Suprapubic skin (tissue), 4 donors: ENCODE measurements around the gene SUGCT. TPM values are rescaled to one million over a fixed set of nuclear protein-coding genes. Genes with fewer than 3 reads are reported as not detected.

ENCODE experiments used
- DNase-seq, 2 donors: peaks; one replicate each; pipeline ENCODE4 v3.0.0-alpha.2; 2019; ENCODE audit warnings: low spot score in 2 of 2
- H3K27ac ChIP-seq: fragments of 200-600 bp; sonication (generic); one replicate; pipeline ENCODE4 v1.5.1; 2019
- H3K27me3 ChIP-seq: fragments of 200-600 bp; sonication (generic); one replicate; pipeline ENCODE4 v1.5.1; 2019
- H3K36me3 ChIP-seq: fragments of 200-600 bp; sonication (generic); one replicate; pipeline ENCODE4 v1.5.1; 2019
- H3K4me1 ChIP-seq: fragments of 200-600 bp; sonication (generic); one replicate; pipeline ENCODE4 v1.5.1; 2019
- H3K4me3 ChIP-seq: fragments of 200-600 bp; sonication (generic); one replicate; pipeline ENCODE4 v1.5.1; 2019; ENCODE audit warnings: mild to moderate bottlenecking
- H3K9me3 ChIP-seq: fragments of 200-600 bp; sonication (generic); one replicate; pipeline ENCODE4 v1.5.1; 2019
- CTCF ChIP-seq, 2 donors: fragments of 200-600 bp in 1 of 2; fragments of 450-650 bp in 1 of 2; sonication (generic) in 1 of 2; IDR thresholded peaks; one replicate each; pipeline ENCODE4 v1.5.1; 2016 to 2019; ENCODE audit warnings: antibody characterized with exemption in 2 of 2, mild to moderate bottlenecking in 1 of 2, moderate library complexity in 1 of 2
- EP300 ChIP-seq: sonication (generic); formaldehyde crosslinking; IDR thresholded peaks from one replicate; pipeline ENCODE4 v1.6.1; 2017; ENCODE audit warnings: antibody characterized with exemption
- POLR2A ChIP-seq, 2 donors: fragments of 450-650 bp; IDR thresholded peaks; one replicate each; pipeline ENCODE4 v1.6.1; 2017; ENCODE audit warnings: antibody characterized with exemption in 2 of 2, mild to moderate bottlenecking in 2 of 2, moderate library complexity in 2 of 2
- POLR2AphosphoS5 ChIP-seq, 3 donors: sonication (generic); formaldehyde crosslinking; IDR thresholded peaks; one replicate each; pipeline ENCODE4 v1.6.1; 2017; ENCODE audit warnings: antibody characterized with exemption in 3 of 3
- WGBS: methylation state at CpG from one replicate; pipeline ENCODE4 v1.1.5; 2018; 5-methylcytosine and 5-hydroxymethylcytosine counted together
- total RNA-seq, 4 donors: library from RNA; depleted of rRNA; stranded (reverse); fragments of >200 nt; gene quantifications; one replicate each; pipeline ENCODE4 v1.1.0, GENCODE V29; 2016

The SUGCT gene
- total RNA-seq, 4 donors from 2014 or later = 0.73 to 2.2 (median 0.98) TPM; not detected in 1

GRCh38 chr7:40811666-40812065 is 676.9 kb downstream of the SUGCT start:
- H3K9me3 ChIP-seq = no peaks in the 10 kb centered on the region
- no peak for TF ChIP-seq POLR2AphosphoS5 (IDR thresholded peaks at IDR 0.05)
- TF ChIP-seq EP300 = no peak
- no peak for TF ChIP-seq POLR2A (IDR thresholded peaks at IDR 0.05)
- TF ChIP-seq CTCF (IDR thresholded peaks at IDR 0.05) = no peak
- WGBS = 96% methylated on average over 1 of the region's 1 CpG
- no peak overlapping the region for H3K4me3 ChIP-seq
- no peak for DNase-seq
- no peaks in the 10 kb centered on the region for H3K27me3 ChIP-seq
- no peak overlapping the region for H3K27ac ChIP-seq
- H3K36me3 ChIP-seq = no peaks in the 10 kb centered on the region
- peaks cover 4% of the 10 kb centered on the region for H3K4me1 ChIP-seq

GRCh38 chr7:40815022-40815421 is 680.2 kb downstream of the SUGCT start:
- H3K4me3 ChIP-seq = no peak overlapping the region
- no peak for DNase-seq
- no peaks in the 10 kb centered on the region for H3K27me3 ChIP-seq
- TF ChIP-seq POLR2AphosphoS5 (IDR thresholded peaks at IDR 0.05) (no peak), POLR2A (IDR thresholded peaks at IDR 0.05) (no peak), CTCF (IDR thresholded peaks at IDR 0.05) (no peak), EP300 (no peak)
- H3K27ac ChIP-seq = no peak overlapping the region
- H3K9me3 ChIP-seq = no peaks in the 10 kb centered on the region
- peaks cover 4% of the 10 kb centered on the region for H3K4me1 ChIP-seq
- no peaks in the 10 kb centered on the region for H3K36me3 ChIP-seq
- 100% methylated on average over 2 of the region's 2 CpGs for WGBS

GRCh38 chr7:40815512-40815911 is 680.7 kb downstream of the SUGCT start:
- Histone ChIP-seq H3K9me3 (no peaks in the 10 kb centered on the region), H3K4me3 (no peak overlapping the region), H3K4me1 (peaks cover 4% of the 10 kb centered on the region), H3K27ac (no peak overlapping the region), H3K36me3 (no peaks in the 10 kb centered on the region), H3K27me3 (no peaks in the 10 kb centered on the region)
- WGBS = 65% methylated on average over 4 of the region's 4 CpGs
- TF ChIP-seq CTCF (IDR thresholded peaks at IDR 0.05) = no peak
- no peak for TF ChIP-seq POLR2A (IDR thresholded peaks at IDR 0.05)
- no peak for TF ChIP-seq POLR2AphosphoS5 (IDR thresholded peaks at IDR 0.05)
- TF ChIP-seq EP300 = no peak
- no peak for DNase-seq

- peaks cover 10% of the 10 kb centered on the region for H3K4me1 ChIP-seq
- TF ChIP-seq POLR2AphosphoS5 (IDR thresholded peaks at IDR 0.05) (no peak), EP300 (no peak), CTCF (IDR thresholded peaks at IDR 0.05) (no peak), POLR2A (IDR thresholded peaks at IDR 0.05) (no peak)
- no peaks in the 10 kb centered on the region for H3K27me3 ChIP-seq
- H3K9me3 ChIP-seq = no peaks in the 10 kb centered on the region
- WGBS = 94% methylated on average over 1 of the region's 1 CpG
- DNase-seq = no peak
- no peak overlapping the region for H3K4me3 ChIP-seq
- no peaks in the 10 kb centered on the region for H3K36me3 ChIP-seq
- no peak overlapping the region for H3K27ac ChIP-seq
Measured at GRCh38 chr7:40822861-40823260, 688.1 kb downstream of the SUGCT start.

- Histone ChIP-seq H3K27ac (no peak overlapping the region), H3K27me3 (no peaks in the 10 kb centered on the region), H3K4me1 (peaks cover 12% of the 10 kb centered on the region), H3K36me3 (no peaks in the 10 kb centered on the region), H3K4me3 (no peak overlapping the region), H3K9me3 (no peaks in the 10 kb centered on the region)
- TF ChIP-seq EP300 = no peak
- WGBS = 57% methylated on average over 3 of the region's 3 CpGs
- DNase-seq = no peak
Measured at GRCh38 chr7:40824461-40824860, 689.7 kb downstream of the SUGCT start.
